ENCODE data around the gene DGKZ. TPM values are rescaled to one million over a fixed set of nuclear protein-coding genes. Genes with fewer than 3 reads are reported as not detected.

DGKZ gene
- total RNA-seq, 4 donors from 2014 or later, result 38.5 to 53.1 (median 45.7) TPM

DNA sequence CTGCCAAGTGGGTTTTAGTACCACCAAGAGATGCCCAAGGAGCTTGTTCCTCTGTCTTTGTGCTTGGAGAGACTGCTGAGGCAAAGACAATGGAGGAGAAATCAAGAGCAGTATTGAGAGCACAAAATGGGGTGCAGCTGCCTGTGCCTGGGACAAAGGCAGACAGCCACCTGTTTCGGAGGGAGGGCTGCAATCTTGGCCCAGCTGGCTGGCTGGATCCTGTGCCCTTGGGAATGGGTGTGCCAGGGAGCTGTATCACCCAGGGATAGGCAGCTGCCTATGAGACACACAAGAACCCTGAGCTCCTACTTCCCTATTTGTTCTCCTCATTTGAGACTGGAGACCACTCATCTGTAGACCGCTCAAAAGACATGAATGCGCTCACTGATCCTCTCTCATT is 67.6 kb downstream of the DGKZ start:
- Histone ChIP-seq H3K4me3 (no peak overlapping the region), H3K4me1 (no peaks in the 10 kb centered on the region), H3K27ac (no peak overlapping the region), H3K27me3 (no peaks in the 10 kb centered on the region), H3K9me3 (no peaks in the 10 kb centered on the region), H3K36me3 (peaks cover 13 to 91% (median 18%) of the 10 kb centered on the region in 3 donors)
- 57 to 64% methylated on average over 3 of the region's 3 CpGs for WGBS, 2 donors
- intact Hi-C loops (cut with DNase I), result no loop called here
- TF ChIP-seq CTCF (IDR thresholded peaks at IDR 0.05), result no peak
- TF ChIP-seq POLR2A (IDR thresholded peaks at IDR 0.05), result no peak
- DNase-seq, result no peak

GRCh38 chr11:46417711-46418110 is 70.4 kb downstream of the DGKZ start:
- H3K36me3 ChIP-seq, result peaks cover 11 to 89% (median 13%) of the 10 kb centered on the region in 3 donors
- 80 to 82% methylated on average over 7 of the region's 7 CpGs for WGBS, 2 donors

DNA sequence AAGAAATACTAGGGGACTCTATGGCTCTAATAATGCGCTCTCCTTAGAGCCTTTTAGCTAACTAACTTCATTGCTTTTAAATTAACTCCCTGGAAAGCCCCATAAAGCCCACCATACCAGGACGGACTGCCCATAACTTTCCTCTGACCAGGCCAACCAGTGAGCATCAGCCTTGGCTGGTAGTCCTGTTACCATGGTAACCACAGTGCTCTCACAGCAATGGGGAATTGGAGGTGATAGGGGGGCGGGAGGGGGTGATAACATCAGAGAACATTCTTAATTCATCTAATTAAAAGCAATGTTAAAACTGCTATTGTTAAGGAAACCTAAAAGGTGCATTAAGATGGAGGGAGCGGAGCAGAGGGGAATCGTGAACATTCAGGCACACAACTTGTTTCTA is 71.5 kb downstream of the DGKZ start:
- no peak for DNase-seq
- Histone ChIP-seq H3K4me1 (no peaks in the 10 kb centered on the region), H3K36me3 (peaks cover 11 to 83% (median 11%) of the 10 kb centered on the region in 3 donors), H3K4me3 (no peak overlapping the region), H3K27me3 (no peaks in the 10 kb centered on the region), H3K27ac (no peak overlapping the region), H3K9me3 (no peaks in the 10 kb centered on the region)
- 87 to 91% methylated on average over 4 to 5 of the region's 5 CpGs for WGBS, 2 donors
- intact Hi-C loops (cut with DNase I), result no loop called here
- no peak for TF ChIP-seq POLR2A (IDR thresholded peaks at IDR 0.05)
- TF ChIP-seq CTCF (IDR thresholded peaks at IDR 0.05), result no peak

More at GRCh38 chr11:46417711-46418110, 70.4 kb downstream of the DGKZ start:
- Histone ChIP-seq H3K9me3 (no peaks in the 10 kb centered on the region), H3K4me3 (no peak overlapping the region), H3K27me3 (no peaks in the 10 kb centered on the region), H3K27ac (no peak overlapping the region), H3K4me1 (no peaks in the 10 kb centered on the region)
- no peak for TF ChIP-seq POLR2A (IDR thresholded peaks at IDR 0.05)
- TF ChIP-seq CTCF (IDR thresholded peaks at IDR 0.05), result no peak
- no peak for DNase-seq
- intact Hi-C loops (cut with DNase I), result no loop called here

DNA sequence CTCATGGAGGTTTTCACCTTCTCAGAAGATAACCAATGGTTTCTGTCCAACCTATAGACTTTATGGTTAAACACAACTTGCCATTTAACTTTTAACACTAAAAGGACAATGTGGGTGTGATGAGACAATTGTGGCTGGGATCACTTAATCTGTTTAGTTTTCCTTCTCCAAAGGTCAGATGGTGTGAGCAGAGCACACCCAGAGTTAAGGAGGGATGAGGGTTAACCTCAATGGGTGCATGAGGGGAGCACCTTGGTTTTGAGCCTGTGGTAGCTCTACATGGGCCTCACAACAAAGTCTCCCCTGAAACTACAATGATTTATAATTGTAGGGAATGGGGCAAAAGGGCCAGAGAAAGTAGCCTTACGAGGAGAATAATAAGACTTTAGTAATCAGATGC is 73.2 kb downstream of the DGKZ start:
- intact Hi-C loops (cut with DNase I), result no loop called here

More for the DNA sequence above, 73.2 kb downstream of the DGKZ start:
- TF ChIP-seq POLR2A (IDR thresholded peaks at IDR 0.05), result no peak
- no peak for TF ChIP-seq CTCF (IDR thresholded peaks at IDR 0.05)
- WGBS, 2 donors, result 91 to 93% methylated on average over 1 of the region's 1 CpG
- DNase-seq, result no peak
- H3K27me3 ChIP-seq, result no peaks in the 10 kb centered on the region
- H3K4me1 ChIP-seq, result no peaks in the 10 kb centered on the region
- H3K4me3 ChIP-seq, result no peak overlapping the region
- H3K36me3 ChIP-seq, result peaks cover 0 to 73% (median 11%) of the 10 kb centered on the region in 3 donors
- H3K27ac ChIP-seq, result no peak overlapping the region
- H3K9me3 ChIP-seq, result no peaks in the 10 kb centered on the region
